SU-DHL-6 (cell line): ENCODE measurements around the gene EXOC2.

ENCODE experiments used
- EZH2phosphoT487 ChIP-seq: fragments of 200-600 bp; sonication (generic), shearing (Covaris generic); conservative IDR thresholded peaks from 2 replicates; pipeline ENCODE4 v1.6.1; 2018; ENCODE audit warnings: mild to moderate bottlenecking, antibody characterized with exemption, low read length, moderate library complexity, mixed read lengths
- TF ChIP-seq, protein P1 (sequence below): fragments of 200-600 bp; sonication (generic); IDR thresholded peaks from one replicate; pipeline ENCODE4 v1.5.1; 2017; ENCODE audit warnings: antibody characterized with exemption, mild to moderate bottlenecking, low read length, moderate library complexity; ENCODE audit not compliant: insufficient read depth, poor library complexity, severe bottlenecking

DNA sequence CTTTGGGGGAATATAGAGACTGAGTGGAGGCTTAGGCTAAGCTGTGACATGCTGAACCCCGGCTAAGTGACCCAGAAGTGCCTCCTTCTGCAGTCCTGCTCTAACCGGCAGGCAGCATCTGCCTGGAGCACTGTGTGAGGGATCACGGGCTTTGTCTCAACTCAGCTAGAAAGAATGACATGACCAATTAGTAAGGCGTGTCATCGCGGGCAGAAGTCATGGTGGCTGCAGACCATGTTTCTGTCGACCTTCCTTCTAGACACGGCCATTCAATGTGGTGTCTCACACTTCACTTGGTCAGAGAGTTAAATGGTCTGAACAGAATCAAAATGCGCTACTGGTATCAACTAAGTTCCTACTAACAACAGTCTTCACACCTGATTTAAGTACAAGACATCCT lies 71.0 kb downstream of the EXOC2 start:
- TF ChIP-seq, protein P1, sequence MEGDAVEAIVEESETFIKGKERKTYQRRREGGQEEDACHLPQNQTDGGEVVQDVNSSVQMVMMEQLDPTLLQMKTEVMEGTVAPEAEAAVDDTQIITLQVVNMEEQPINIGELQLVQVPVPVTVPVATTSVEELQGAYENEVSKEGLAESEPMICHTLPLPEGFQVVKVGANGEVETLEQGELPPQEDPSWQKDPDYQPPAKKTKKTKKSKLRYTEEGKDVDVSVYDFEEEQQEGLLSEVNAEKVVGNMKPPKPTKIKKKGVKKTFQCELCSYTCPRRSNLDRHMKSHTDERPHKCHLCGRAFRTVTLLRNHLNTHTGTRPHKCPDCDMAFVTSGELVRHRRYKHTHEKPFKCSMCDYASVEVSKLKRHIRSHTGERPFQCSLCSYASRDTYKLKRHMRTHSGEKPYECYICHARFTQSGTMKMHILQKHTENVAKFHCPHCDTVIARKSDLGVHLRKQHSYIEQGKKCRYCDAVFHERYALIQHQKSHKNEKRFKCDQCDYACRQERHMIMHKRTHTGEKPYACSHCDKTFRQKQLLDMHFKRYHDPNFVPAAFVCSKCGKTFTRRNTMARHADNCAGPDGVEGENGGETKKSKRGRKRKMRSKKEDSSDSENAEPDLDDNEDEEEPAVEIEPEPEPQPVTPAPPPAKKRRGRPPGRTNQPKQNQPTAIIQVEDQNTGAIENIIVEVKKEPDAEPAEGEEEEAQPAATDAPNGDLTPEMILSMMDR = no peak
- no peak for TF ChIP-seq EZH2phosphoT487
